Astrocyte of the cerebellum (primary cell): ENCODE results near the gene NTHL1.

ENCODE experiments used
- DNase-seq: peaks from one replicate; pipeline ENCODE4 v3.0.0-alpha.2; 2011; ENCODE audit warnings: low read depth
- H3K4me3 ChIP-seq: 2 replicates; pipeline ENCODE4 v1.5.1; 2011; ENCODE audit warnings: mild to moderate bottlenecking, low read depth, low read length, moderate library complexity
- in situ Hi-C: cut with HindIII; loops from 2 replicates; pipeline ENCODE4 v1.10.0; 2017; ENCODE audit warnings: low sequenced_read_pairs
- TF ChIP-seq, protein P1 (sequence below): IDR thresholded peaks from 2 replicates; pipeline ENCODE4 v1.5.1; 2012; ENCODE audit warnings: low read length, low read depth, moderate library complexity, mild to moderate bottlenecking; ENCODE audit errors: missing control alignments

NTHL1 gene

GRCh38 chr16:2004795-2005517 lies 42.7 kb downstream of the NTHL1 start:
- no peak for DNase-seq
- TF ChIP-seq, protein P1, sequence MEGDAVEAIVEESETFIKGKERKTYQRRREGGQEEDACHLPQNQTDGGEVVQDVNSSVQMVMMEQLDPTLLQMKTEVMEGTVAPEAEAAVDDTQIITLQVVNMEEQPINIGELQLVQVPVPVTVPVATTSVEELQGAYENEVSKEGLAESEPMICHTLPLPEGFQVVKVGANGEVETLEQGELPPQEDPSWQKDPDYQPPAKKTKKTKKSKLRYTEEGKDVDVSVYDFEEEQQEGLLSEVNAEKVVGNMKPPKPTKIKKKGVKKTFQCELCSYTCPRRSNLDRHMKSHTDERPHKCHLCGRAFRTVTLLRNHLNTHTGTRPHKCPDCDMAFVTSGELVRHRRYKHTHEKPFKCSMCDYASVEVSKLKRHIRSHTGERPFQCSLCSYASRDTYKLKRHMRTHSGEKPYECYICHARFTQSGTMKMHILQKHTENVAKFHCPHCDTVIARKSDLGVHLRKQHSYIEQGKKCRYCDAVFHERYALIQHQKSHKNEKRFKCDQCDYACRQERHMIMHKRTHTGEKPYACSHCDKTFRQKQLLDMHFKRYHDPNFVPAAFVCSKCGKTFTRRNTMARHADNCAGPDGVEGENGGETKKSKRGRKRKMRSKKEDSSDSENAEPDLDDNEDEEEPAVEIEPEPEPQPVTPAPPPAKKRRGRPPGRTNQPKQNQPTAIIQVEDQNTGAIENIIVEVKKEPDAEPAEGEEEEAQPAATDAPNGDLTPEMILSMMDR: no peak
- in situ Hi-C loops: no loop called here
- H3K4me3 ChIP-seq: no peak overlapping the region

- H3K4me3 ChIP-seq: peak overlapping the region; percentile 19
- DNase-seq: peak; percentile 43
- in situ Hi-C loops: no loop called here
- TF ChIP-seq, protein P1: peak; percentile 97
These were observed 43.6 kb downstream of the NTHL1 start for GRCh38 chr16:2003827-2004641.

DNA sequence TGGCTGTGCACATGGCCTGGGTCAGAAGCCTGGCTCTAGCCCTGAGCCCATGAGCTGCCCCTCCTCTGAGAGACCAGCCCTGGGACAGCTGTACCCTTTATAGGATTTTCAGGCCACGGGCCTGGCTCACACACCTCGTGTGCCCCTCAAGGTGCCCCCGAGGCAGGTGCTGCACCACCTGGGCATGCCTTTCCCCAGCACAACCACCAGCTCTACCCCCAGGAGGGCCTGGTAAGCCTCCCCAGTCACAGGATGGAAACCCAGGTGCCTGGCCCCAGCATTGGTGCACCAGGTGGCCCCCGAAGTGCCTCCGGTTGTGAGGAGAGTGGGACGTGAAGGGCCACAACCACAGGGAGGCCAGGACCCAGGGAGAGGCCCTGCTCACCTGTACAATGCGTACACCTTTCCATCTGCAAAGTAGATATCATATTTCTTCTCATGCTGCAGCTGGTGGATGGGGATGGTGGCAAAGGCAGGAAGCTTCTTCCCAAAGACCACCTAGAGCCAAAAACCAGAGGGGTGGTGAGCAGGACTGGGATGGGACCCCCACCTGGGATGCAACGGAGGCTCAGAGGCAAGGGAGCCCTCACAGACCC lies 44.3 kb downstream of the NTHL1 start:
- in situ Hi-C loops: no loop called here
- H3K4me3 ChIP-seq: no peak overlapping the region
- TF ChIP-seq, protein P1: no peak
- DNase-seq: no peak

- TF ChIP-seq, protein P1: no peak
- no peak overlapping the region for H3K4me3 ChIP-seq
- DNase-seq: no peak
- in situ Hi-C loops: no loop called here
These were observed 45.0 kb downstream of the NTHL1 start for GRCh38 chr16:2002406-2003230.

GRCh38 chr16:2001456-2002355 lies 45.9 kb downstream of the NTHL1 start:
- TF ChIP-seq, protein P1: no peak
- no peak for DNase-seq
- in situ Hi-C loops: no loop called here
- no peak overlapping the region for H3K4me3 ChIP-seq
